IMR-90 (cell line): ENCODE results near the gene AUTS2. TPM values are rescaled to one million over a fixed set of nuclear protein-coding genes. Genes with fewer than 3 reads are reported as not detected.

Experiments used
- ATAC-seq: fragments of 200-7000 bp; cut with Tn5 transposase; 2 replicates; pipeline ENCODE4 v1.9.1; 2020; ENCODE audit warnings: low read depth, mild to moderate bottlenecking, moderate library complexity
- BruUV-seq: library from RNA; stranded (reverse); fragments of 400-500 nt; replicated peaks from 2 replicates; lab custom pipeline; 2021; lab: Mats Ljungman, UMichigan
- CTCF ChIA-PET: fragments of 300-600 bp; formaldehyde crosslinking; extraction: SDS; loops from one replicate; lab custom pipeline; 2021; ENCODE audit warnings: antibody characterized with exemption; lab: Yijun Ruan, JAX
- POLR2A ChIA-PET: fragments of 300-600 bp; sonication (Branson Sonifier 250); formaldehyde crosslinking; loops from one replicate; lab custom pipeline; 2022; ENCODE audit warnings: antibody characterized with exemption; ENCODE audit not compliant: unreplicated experiment; lab: Charles Lee
- DNase-seq: peaks from one replicate; pipeline ENCODE4 v3.0.0; 2013
- H2AFZ ChIP-seq: replicated peaks from 2 replicates; pipeline ENCODE3; 2013; ENCODE audit warnings: low read length, mild to moderate bottlenecking; ENCODE audit not compliant: poor library complexity
- H2AK5ac ChIP-seq: 2 replicates; pipeline ENCODE4 v1.6.1; 2013; ENCODE audit warnings: low read depth, low read length, inconsistent platforms
- H2AK9ac ChIP-seq: replicated peaks from 2 replicates; pipeline ENCODE3; 2013; ENCODE audit warnings: mild to moderate bottlenecking, low read depth, low read length, moderate library complexity; ENCODE audit not compliant: poor library complexity
- H2BK120ac ChIP-seq: 2 replicates; pipeline ENCODE4 v1.6.1; 2013; ENCODE audit warnings: low read depth, low read length, inconsistent platforms
- H2BK15ac ChIP-seq: 3 replicates; pipeline ENCODE4 v1.6.1; 2013; ENCODE audit warnings: low read depth, low read length, inconsistent platforms
- H2BK20ac ChIP-seq: 2 replicates; pipeline ENCODE4 v1.6.1; 2013; ENCODE audit warnings: low read depth, mild to moderate bottlenecking, inconsistent platforms, low read length, moderate library complexity
- H2BK5ac ChIP-seq: 2 replicates; pipeline ENCODE4 v1.6.1; 2013; ENCODE audit warnings: mild to moderate bottlenecking, low read depth, low read length, inconsistent platforms; ENCODE audit not compliant: poor library complexity, severe bottlenecking
- H3K14ac ChIP-seq: replicated peaks from 2 replicates; pipeline ENCODE4 v1.6.1; 2013; ENCODE audit warnings: low read depth, low read length, inconsistent platforms
- H3K18ac ChIP-seq: 2 replicates; pipeline ENCODE4 v1.6.1; 2013; ENCODE audit warnings: low read depth, low read length, control low read depth
- H3K23ac ChIP-seq: 2 replicates; pipeline ENCODE4 v1.6.1; 2013; ENCODE audit warnings: low read depth, low read length, inconsistent platforms
- H3K27ac ChIP-seq: 2 replicates; pipeline ENCODE4 v1.5.1; 2013; ENCODE audit warnings: mild to moderate bottlenecking, control low read depth, low read length; ENCODE audit not compliant: insufficient read depth
- H3K27me3 ChIP-seq: 2 replicates; pipeline ENCODE4 v1.6.1; 2013; ENCODE audit warnings: low read length; ENCODE audit not compliant: control insufficient read depth, insufficient read depth
- H3K36me3 ChIP-seq: 2 replicates; pipeline ENCODE4 v1.6.1; 2013; ENCODE audit warnings: low read length, mixed read lengths; ENCODE audit not compliant: control insufficient read depth, insufficient read depth
- H3K4ac ChIP-seq: 2 replicates; pipeline ENCODE4 v1.6.1; 2013; ENCODE audit warnings: low read depth, low read length, inconsistent platforms
- H3K4me1 ChIP-seq: 2 replicates; pipeline ENCODE4 v1.6.1; 2013; ENCODE audit warnings: low read length, mixed read lengths; ENCODE audit not compliant: control insufficient read depth, insufficient read depth
- H3K4me2 ChIP-seq: 2 replicates; pipeline ENCODE4 v1.6.1; 2013; ENCODE audit warnings: low read depth, mild to moderate bottlenecking, control low read depth, low read length, moderate library complexity
- H3K4me3 ChIP-seq: 2 replicates; pipeline ENCODE4 v1.5.1; 2013; ENCODE audit warnings: low read depth, mild to moderate bottlenecking, control low read depth, low read length, moderate library complexity; ENCODE audit not compliant: insufficient read depth
- H3K56ac ChIP-seq: 2 replicates; pipeline ENCODE4 v1.6.1; 2013; ENCODE audit warnings: low read length, inconsistent platforms; ENCODE audit not compliant: insufficient read depth; ENCODE audit errors: extremely low read depth
- H3K79me1 ChIP-seq, 2 experiments: 2 replicates each; pipeline ENCODE4 v1.6.1; 2013; ENCODE audit warnings: low read length in 2 of 2, inconsistent platforms in 1 of 2, low read depth in 1 of 2
- H3K9ac ChIP-seq: 2 replicates; pipeline ENCODE4 v1.6.1; 2013; ENCODE audit warnings: low read depth, low read length, control low read depth
- H3K9me1 ChIP-seq: 2 replicates; pipeline ENCODE4 v1.6.1; 2013; ENCODE audit warnings: low read length, inconsistent platforms; ENCODE audit not compliant: insufficient read depth
- H3K9me3 ChIP-seq: 2 replicates; pipeline ENCODE4 v1.6.1; 2013; ENCODE audit warnings: low read length; ENCODE audit not compliant: control insufficient read depth, insufficient read depth
- H4K20me1 ChIP-seq: 2 replicates; pipeline ENCODE4 v1.6.1; 2013; ENCODE audit warnings: low read length, inconsistent platforms; ENCODE audit not compliant: insufficient read depth
- H4K5ac ChIP-seq: 2 replicates; pipeline ENCODE4 v1.6.1; 2013; ENCODE audit warnings: mild to moderate bottlenecking, low read depth, low read length, control low read depth
- H4K8ac ChIP-seq, 2 experiments: 2 replicates each; pipeline ENCODE4 v1.6.1; 2013; ENCODE audit warnings: low read depth in 2 of 2, low read length in 2 of 2, control low read depth in 1 of 2, inconsistent platforms in 1 of 2
- H4K91ac ChIP-seq: 2 replicates; pipeline ENCODE4 v1.6.1; 2013; ENCODE audit warnings: low read depth, low read length, inconsistent platforms; ENCODE audit not compliant: insufficient read depth
- CEBPB ChIP-seq: IDR thresholded peaks from 2 replicates; pipeline ENCODE4 v1.6.1; 2012; ENCODE audit warnings: low read depth, low read length, improper control_type of control experiment
- POLR2A ChIP-seq: IDR thresholded peaks from 2 replicates; pipeline ENCODE4 v1.6.1; 2012; ENCODE audit warnings: mild to moderate bottlenecking, low read depth, low read length
- WGBS, 2 experiments: methylation state at CpG; one replicate each; pipeline versions ENCODE4 v1.1.5 to v1.1.7; 2013; ENCODE audit warnings: missing lambda C conversion rate in 2 of 2; ENCODE audit not compliant: insufficient read length in 1 of 2; ENCODE audit errors: extremely low coverage in 2 of 2; 5-methylcytosine and 5-hydroxymethylcytosine counted together
- dilution Hi-C: fragments of 300-500 bp; cut with HindIII; formaldehyde crosslinking; loops from one replicate; pipeline ENCODE4 v1.14.3; 2018; ENCODE audit warnings: low sequenced_read_pairs; ENCODE audit not compliant: unreplicated experiment
- in situ Hi-C: fragments of 300-500 bp; cut with MboI; formaldehyde crosslinking; loops from 3 replicates; pipeline ENCODE4 v1.14.3; 2019; ENCODE audit warnings: low sequenced_read_pairs, inconsistent platforms, mixed read lengths
- intact Hi-C: fragments of 100-400 bp; cut with micrococcal nuclease; formaldehyde crosslinking; loops from 2 replicates; pipeline ENCODE4 v1.10.0; 2022
- polyA plus RNA-seq, 3 experiments: library from polyadenylated mRNA; depleted of rRNA; stranded (reverse); fragments of >200 nt; gene quantifications; 2 replicates each; pipeline ENCODE4 v1.2.3, GENCODE V29; 2012; ENCODE audit warnings: low replicate concordance in 1 of 3
- total RNA-seq: library from RNA; depleted of rRNA; stranded (reverse); fragments of >200 nt; gene quantifications from 2 replicates; pipeline ENCODE4 v1.2.3, GENCODE V29; 2012
- TF ChIP-seq, protein P1 (sequence below): fragments of 150-350 bp; IDR thresholded peaks from 2 replicates; pipeline ENCODE4 v1.6.1; 2017; ENCODE audit warnings: mild to moderate bottlenecking, antibody characterized with exemption, low read length, low read depth
- TF ChIP-seq, protein P2 (sequence below): fragments of 150-350 bp; IDR thresholded peaks from 2 replicates; pipeline ENCODE4 v1.6.1; 2016; ENCODE audit warnings: low read depth, mild to moderate bottlenecking, low read length, moderate library complexity, borderline replicate concordance

AUTS2 gene
- total and polyA plus RNA-seq, 2 of the 4 experiments (the other 2 are of a cell fraction) = 0.90 to 3.0 TPM

DNA sequence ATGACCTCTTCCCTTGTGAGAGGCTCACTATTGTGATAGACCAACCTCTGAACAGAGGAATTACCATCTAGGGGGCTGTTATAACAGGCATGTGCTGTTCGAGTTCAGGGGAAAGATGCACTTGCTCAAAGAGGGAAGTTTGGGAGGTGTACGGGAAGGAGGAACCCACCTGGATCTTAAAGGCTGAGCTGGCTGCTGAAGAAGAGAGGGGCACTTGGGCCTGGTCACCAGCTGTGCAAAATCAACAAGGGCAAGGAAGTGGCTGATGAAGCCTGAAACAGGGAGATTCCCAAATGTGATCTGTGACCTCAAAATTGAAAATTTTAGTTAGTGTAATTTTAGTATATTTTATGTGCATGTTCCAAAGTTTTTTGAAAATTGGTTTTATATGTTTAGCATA, 407.2 kb downstream of the AUTS2 start:
- CTCF ChIA-PET = no interaction called here
- TF ChIP-seq, protein P1, sequence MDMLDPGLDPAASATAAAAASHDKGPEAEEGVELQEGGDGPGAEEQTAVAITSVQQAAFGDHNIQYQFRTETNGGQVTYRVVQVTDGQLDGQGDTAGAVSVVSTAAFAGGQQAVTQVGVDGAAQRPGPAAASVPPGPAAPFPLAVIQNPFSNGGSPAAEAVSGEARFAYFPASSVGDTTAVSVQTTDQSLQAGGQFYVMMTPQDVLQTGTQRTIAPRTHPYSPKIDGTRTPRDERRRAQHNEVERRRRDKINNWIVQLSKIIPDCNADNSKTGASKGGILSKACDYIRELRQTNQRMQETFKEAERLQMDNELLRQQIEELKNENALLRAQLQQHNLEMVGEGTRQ = no peak
- TF ChIP-seq CEBPB (no peak), POLR2A (no peak)
- TF ChIP-seq, protein P2, sequence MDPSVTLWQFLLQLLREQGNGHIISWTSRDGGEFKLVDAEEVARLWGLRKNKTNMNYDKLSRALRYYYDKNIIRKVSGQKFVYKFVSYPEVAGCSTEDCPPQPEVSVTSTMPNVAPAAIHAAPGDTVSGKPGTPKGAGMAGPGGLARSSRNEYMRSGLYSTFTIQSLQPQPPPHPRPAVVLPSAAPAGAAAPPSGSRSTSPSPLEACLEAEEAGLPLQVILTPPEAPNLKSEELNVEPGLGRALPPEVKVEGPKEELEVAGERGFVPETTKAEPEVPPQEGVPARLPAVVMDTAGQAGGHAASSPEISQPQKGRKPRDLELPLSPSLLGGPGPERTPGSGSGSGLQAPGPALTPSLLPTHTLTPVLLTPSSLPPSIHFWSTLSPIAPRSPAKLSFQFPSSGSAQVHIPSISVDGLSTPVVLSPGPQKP = no peak

More for the DNA sequence above, 407.2 kb downstream of the AUTS2 start:
- Histone ChIP-seq H3K36me3 (no peaks in the 10 kb centered on the region), H4K20me1 (no peaks in the 10 kb centered on the region), H3K56ac (no peak overlapping the region), H3K9me1 (no peaks in the 10 kb centered on the region), H3K4me3 (no peak overlapping the region), H4K91ac (no peak overlapping the region), H3K4me1 (no peaks in the 10 kb centered on the region), H2BK5ac (no peak overlapping the region), H4K8ac (no peak overlapping the region), H2AK5ac (no peak overlapping the region), H3K27me3 (no peaks in the 10 kb centered on the region), H3K79me1 (no peaks in the 10 kb centered on the region), H3K14ac (no peak overlapping the region), H2BK15ac (no peak overlapping the region), H3K23ac (no peak overlapping the region), H2BK20ac (no peak overlapping the region), H3K4ac (no peak overlapping the region), H3K9ac (no peak overlapping the region), H2AFZ (no peak overlapping the region), H3K18ac (no peak overlapping the region), H3K4me2 (no peak overlapping the region), H2AK9ac (no peak overlapping the region), H4K5ac (no peak overlapping the region), H2BK120ac (no peak overlapping the region), H3K9me3 (no peaks in the 10 kb centered on the region), H3K27ac (no peak overlapping the region)
- intact Hi-C loops (no loop called here), dilution Hi-C loops (no loop called here), in situ Hi-C loops (no loop called here)
- no TSS peak for BruUV-seq
- no CpG with 5 or more reads among the region's 2 CpGs for WGBS, 2 experiments
- DNase-seq (no peak), ATAC-seq (no peak)
- POLR2A ChIA-PET = no interaction called here
